OCI-LY3 (cell line): Measurements from ENCODE around the gene TMED8.

Experiments used
- EZH2phosphoT487 ChIP-seq: fragments of 200-600 bp; shearing (Covaris generic); IDR thresholded peaks from 2 replicates; pipeline ENCODE4 v1.6.1; 2018; ENCODE audit warnings: antibody characterized with exemption, mixed run types, low read depth
- TF ChIP-seq, protein P1 (sequence below): fragments of 200-600, 300-600 bp; sonication (generic); IDR thresholded peaks from 2 replicates; pipeline ENCODE4 v1.5.1; 2014; ENCODE audit warnings: antibody characterized with exemption, low read length, low read depth

DNA sequence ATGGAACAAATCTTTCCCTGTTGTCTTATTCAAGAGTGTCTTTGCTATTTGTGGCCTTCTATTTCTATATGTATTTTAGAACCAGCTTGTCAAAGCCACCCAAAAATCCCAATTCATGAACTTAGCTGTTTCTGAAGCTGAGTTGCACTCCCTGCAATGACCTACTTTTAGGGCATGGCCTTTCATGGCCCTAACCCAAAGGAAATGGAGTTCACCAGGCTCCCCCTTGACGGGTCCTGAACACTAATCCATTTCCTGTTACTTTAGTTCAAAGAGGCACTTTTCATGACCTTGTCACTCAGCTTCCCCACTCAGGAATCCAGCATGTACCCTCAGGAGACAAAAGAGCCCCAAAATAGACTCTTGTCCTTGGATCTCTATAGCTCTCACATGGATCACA lies 7.6 kb downstream of the TMED8 start:
- TF ChIP-seq, protein P1, sequence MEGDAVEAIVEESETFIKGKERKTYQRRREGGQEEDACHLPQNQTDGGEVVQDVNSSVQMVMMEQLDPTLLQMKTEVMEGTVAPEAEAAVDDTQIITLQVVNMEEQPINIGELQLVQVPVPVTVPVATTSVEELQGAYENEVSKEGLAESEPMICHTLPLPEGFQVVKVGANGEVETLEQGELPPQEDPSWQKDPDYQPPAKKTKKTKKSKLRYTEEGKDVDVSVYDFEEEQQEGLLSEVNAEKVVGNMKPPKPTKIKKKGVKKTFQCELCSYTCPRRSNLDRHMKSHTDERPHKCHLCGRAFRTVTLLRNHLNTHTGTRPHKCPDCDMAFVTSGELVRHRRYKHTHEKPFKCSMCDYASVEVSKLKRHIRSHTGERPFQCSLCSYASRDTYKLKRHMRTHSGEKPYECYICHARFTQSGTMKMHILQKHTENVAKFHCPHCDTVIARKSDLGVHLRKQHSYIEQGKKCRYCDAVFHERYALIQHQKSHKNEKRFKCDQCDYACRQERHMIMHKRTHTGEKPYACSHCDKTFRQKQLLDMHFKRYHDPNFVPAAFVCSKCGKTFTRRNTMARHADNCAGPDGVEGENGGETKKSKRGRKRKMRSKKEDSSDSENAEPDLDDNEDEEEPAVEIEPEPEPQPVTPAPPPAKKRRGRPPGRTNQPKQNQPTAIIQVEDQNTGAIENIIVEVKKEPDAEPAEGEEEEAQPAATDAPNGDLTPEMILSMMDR = no peak
- TF ChIP-seq EZH2phosphoT487 = no peak
